Keratinocyte (primary cell): ENCODE data around the gene KCNC3.

Experiments
- CTCF ChIP-seq, 3 experiments: IDR thresholded peaks in 1 of 3; conservative IDR thresholded peaks in 1 of 3; optimal IDR thresholded peaks in 1 of 3; 2 replicates in 2 of 3; 3 replicates in 1 of 3; pipeline versions ENCODE3 to v1.5.1; 2011; ENCODE audit warnings: low read length in 3 of 3, mild to moderate bottlenecking in 3 of 3, moderate library complexity in 2 of 3, control low read depth in 1 of 3, inconsistent platforms in 1 of 3; ENCODE audit not compliant: insufficient read depth in 2 of 3; ENCODE audit errors: extremely low read depth in 1 of 3
- EZH2 ChIP-seq: IDR thresholded peaks from one replicate; pipeline ENCODE4 v1.6.1; 2012; ENCODE audit warnings: inconsistent platforms, mild to moderate bottlenecking, low read length, moderate library complexity

- TF ChIP-seq CTCF (optimal IDR thresholded peaks at IDR 0.05 in 1 of 3, IDR thresholded peaks at IDR 0.05 in 1 of 3, conservative IDR thresholded peaks at IDR 0.05 in 1 of 3; ENCODE audit: extremely low read depth in 1 of 3, insufficient read depth in 2 of 3, low read length in 3 of 3) (no peak), EZH2 (peak; percentile 59)
These were observed 1.5 kb downstream of the KCNC3 start for GRCh38 chr19:50327461-50328223.
